Effector memory CD4-positive, alpha-beta T cell (primary cell): ENCODE data around the gene ARHGAP6.

Experiments
- DNase-seq, 3 donors: peaks; one replicate each; pipeline ENCODE4 v3.0.0-alpha.2; 2020
- H3K27ac ChIP-seq: 2 replicates; pipeline ENCODE4 v1.7.0; 2013; ENCODE audit warnings: mild to moderate bottlenecking, low read length, moderate library complexity; ENCODE audit not compliant: insufficient read depth, poor library complexity, severe bottlenecking
- H3K27me3 ChIP-seq: replicated peaks from 2 replicates; pipeline ENCODE4 v1.7.0; 2013; ENCODE audit warnings: mild to moderate bottlenecking, low read length; ENCODE audit not compliant: insufficient read depth, control insufficient read depth, poor library complexity, severe bottlenecking
- H3K36me3 ChIP-seq: 2 replicates; pipeline ENCODE4 v1.7.0; 2013; ENCODE audit warnings: mild to moderate bottlenecking, low read length, moderate library complexity; ENCODE audit not compliant: control insufficient read depth, insufficient read depth
- H3K4me1 ChIP-seq: 2 replicates; pipeline ENCODE4 v1.7.0; 2013; ENCODE audit warnings: low read length, mild to moderate bottlenecking; ENCODE audit not compliant: control insufficient read depth, insufficient read depth, poor library complexity, severe bottlenecking
- H3K4me3 ChIP-seq: 2 replicates; pipeline ENCODE4 v1.7.0; 2013; ENCODE audit warnings: low read length, low read depth, mild to moderate bottlenecking; ENCODE audit not compliant: insufficient read depth, poor library complexity, severe bottlenecking
- H3K9me3 ChIP-seq: 2 replicates; pipeline ENCODE4 v1.7.0; 2013; ENCODE audit warnings: mild to moderate bottlenecking, low read length, moderate library complexity; ENCODE audit not compliant: control insufficient read depth

The ARHGAP6 gene

GRCh38 chrX:11412715-11413623 lies 252.8 kb downstream of the ARHGAP6 start:
- no peaks in the 10 kb centered on the region for H3K9me3 ChIP-seq
- no peaks in the 10 kb centered on the region for H3K4me1 ChIP-seq
- H3K36me3 ChIP-seq = no peaks in the 10 kb centered on the region
- no peaks in the 10 kb centered on the region for H3K27me3 ChIP-seq
- no peak for DNase-seq
- no peak overlapping the region for H3K27ac ChIP-seq
- H3K4me3 ChIP-seq = no peak overlapping the region

GRCh38 chrX:11409957-11410356 lies 255.8 kb downstream of the ARHGAP6 start:
- DNase-seq = no peak
- no peaks in the 10 kb centered on the region for H3K9me3 ChIP-seq
- H3K36me3 ChIP-seq = no peaks in the 10 kb centered on the region
- H3K4me3 ChIP-seq = no peak overlapping the region
- no peak overlapping the region for H3K27ac ChIP-seq
- H3K4me1 ChIP-seq = no peaks in the 10 kb centered on the region
- no peaks in the 10 kb centered on the region for H3K27me3 ChIP-seq

GRCh38 chrX:11408783-11409182 lies 256.9 kb downstream of the ARHGAP6 start:
- Histone ChIP-seq H3K4me3 (no peak overlapping the region), H3K9me3 (no peaks in the 10 kb centered on the region), H3K4me1 (no peaks in the 10 kb centered on the region), H3K36me3 (no peaks in the 10 kb centered on the region), H3K27ac (no peak overlapping the region), H3K27me3 (no peaks in the 10 kb centered on the region)
- no peak for DNase-seq

DNA sequence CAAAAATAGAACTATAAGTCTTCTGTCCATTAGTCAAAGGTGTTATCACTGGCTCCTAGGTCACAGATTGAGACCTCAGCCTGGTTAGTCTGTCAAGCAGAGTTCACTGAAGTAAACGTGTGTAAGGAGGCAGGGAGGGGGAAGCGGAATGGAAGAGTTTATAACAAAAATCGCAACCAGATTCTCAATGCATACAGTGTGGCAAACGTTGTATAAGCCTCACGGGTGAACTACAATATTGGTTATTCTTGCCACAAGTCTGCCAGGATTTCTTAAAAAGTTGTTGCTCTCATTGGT lies 257.7 kb downstream of the ARHGAP6 start:
- Histone ChIP-seq H3K36me3 (no peaks in the 10 kb centered on the region), H3K27me3 (no peaks in the 10 kb centered on the region), H3K9me3 (no peaks in the 10 kb centered on the region), H3K27ac (no peak overlapping the region), H3K4me3 (no peak overlapping the region), H3K4me1 (no peaks in the 10 kb centered on the region)
- no peak for DNase-seq

DNA sequence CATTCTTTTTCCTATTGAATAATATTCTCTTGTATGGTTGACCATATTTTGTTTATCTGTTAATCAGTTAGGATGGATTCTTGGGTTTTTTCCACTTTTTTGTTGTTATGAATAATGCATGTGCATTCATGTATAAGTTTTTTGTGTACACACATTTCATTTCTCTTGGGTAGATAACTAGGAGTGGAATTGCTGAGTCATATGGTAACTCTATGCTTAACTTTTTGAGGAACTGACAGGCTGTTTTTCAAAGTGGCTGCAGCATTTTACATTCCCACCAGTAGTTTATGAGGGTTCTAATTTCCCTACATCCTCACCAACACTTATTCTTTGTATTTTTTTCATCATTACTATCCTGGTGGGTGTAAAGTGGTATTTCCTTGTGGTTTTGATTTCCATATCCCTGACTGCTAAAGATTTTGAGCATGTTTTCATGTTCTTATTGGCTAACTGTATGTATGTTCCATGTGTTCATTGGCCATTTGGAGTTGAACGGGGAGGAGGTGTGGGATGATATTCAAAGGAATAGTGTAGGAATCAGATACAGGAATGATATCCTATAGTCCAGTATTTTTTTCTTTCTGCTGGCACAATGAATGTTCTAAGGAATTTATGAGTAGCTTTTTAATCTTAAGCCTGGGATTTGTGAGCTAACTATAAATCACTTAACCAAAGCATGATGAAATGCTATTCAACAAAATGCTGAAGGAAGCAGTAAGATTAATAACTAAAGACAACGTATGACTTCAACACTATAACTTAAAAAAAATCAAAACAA lies 258.2 kb downstream of the ARHGAP6 start:
- no peaks in the 10 kb centered on the region for H3K36me3 ChIP-seq
- no peak for DNase-seq
- H3K9me3 ChIP-seq = no peaks in the 10 kb centered on the region
- H3K4me3 ChIP-seq = no peak overlapping the region
- no peaks in the 10 kb centered on the region for H3K27me3 ChIP-seq
- H3K27ac ChIP-seq = no peak overlapping the region
- no peaks in the 10 kb centered on the region for H3K4me1 ChIP-seq

DNA sequence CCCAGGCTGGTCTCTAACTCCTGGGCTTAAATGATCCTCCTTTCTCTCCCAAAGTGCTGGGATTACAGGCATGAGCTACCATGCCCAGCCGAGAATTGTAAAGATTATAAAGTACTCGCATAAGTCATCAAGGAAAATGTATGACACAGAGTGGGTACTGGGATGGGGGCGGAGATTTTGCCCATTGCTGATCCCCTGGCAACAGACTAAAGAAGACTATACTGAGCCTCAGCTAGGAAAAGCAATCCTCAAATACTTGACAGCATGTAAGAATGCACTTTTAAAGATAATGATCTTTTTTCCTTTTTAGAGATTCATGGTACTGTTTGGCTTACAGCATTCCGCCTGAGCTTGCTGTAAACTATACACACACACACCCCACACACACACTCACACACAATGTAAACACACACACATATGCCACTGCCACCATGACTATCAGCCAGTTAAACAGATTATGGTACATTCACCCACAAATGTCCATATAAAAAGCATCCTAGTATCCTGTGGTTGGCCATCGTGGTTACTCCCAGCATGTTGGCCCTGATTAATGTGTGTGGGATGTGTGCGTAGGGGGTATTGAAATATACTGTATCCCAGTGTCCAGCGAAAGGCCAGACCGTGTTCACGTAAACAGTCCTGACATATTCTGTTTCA lies 259.5 kb downstream of the ARHGAP6 start:
- H3K27me3 ChIP-seq = no peaks in the 10 kb centered on the region
- H3K4me3 ChIP-seq = no peak overlapping the region
- no peak for DNase-seq
- H3K9me3 ChIP-seq = no peaks in the 10 kb centered on the region
- no peaks in the 10 kb centered on the region for H3K4me1 ChIP-seq
- H3K27ac ChIP-seq = no peak overlapping the region
- H3K36me3 ChIP-seq = no peaks in the 10 kb centered on the region

DNA sequence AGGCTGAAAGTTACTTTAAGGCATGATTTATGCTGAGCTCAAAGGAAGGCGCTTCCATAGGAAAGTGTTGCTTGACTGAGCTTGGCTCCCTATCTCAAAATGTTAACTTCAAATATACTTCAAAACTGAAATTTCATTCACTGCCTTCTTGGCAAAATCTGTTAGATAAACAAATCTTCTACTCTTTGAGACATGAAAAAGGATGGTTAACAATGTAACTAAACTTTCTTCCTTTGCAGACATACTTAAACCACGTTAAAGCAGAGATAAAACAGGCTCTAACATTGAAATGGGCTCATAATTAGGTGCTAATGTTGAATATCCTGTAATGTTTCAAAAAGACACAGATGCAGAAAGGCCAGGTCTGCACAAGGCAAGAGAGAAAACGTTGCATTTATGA lies 262.1 kb downstream of the ARHGAP6 start:
- no peaks in the 10 kb centered on the region for H3K9me3 ChIP-seq
- DNase-seq = no peak
- no peaks in the 10 kb centered on the region for H3K27me3 ChIP-seq
- no peak overlapping the region for H3K4me3 ChIP-seq
- no peak overlapping the region for H3K27ac ChIP-seq
- no peaks in the 10 kb centered on the region for H3K36me3 ChIP-seq
- H3K4me1 ChIP-seq = no peaks in the 10 kb centered on the region

DNA sequence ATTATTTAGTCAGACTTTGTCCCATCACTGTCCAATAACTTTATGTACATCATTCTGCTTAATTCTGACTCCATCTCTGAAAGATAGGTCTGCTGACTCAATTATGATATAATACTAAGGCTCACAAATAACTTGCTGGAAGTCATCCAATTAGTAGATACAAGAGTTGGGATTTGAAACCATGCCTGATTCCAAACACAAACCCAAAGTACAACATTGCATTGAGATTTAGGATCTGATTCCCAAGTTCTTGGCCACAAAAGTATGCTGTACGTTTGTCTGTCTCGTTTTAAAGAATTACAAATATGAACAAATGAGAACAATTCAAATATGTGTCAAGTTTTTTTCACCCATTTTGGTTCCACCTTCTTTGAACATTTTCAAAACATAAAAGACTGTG lies 263.8 kb downstream of the ARHGAP6 start:
- H3K4me1 ChIP-seq = no peaks in the 10 kb centered on the region
- no peaks in the 10 kb centered on the region for H3K27me3 ChIP-seq
- no peaks in the 10 kb centered on the region for H3K9me3 ChIP-seq
- no peak overlapping the region for H3K27ac ChIP-seq
- no peak overlapping the region for H3K4me3 ChIP-seq
- H3K36me3 ChIP-seq = no peaks in the 10 kb centered on the region
- no peak for DNase-seq

- no peak overlapping the region for H3K27ac ChIP-seq
- no peak overlapping the region for H3K4me3 ChIP-seq
- no peaks in the 10 kb centered on the region for H3K4me1 ChIP-seq
- H3K9me3 ChIP-seq = no peaks in the 10 kb centered on the region
- no peaks in the 10 kb centered on the region for H3K36me3 ChIP-seq
- no peaks in the 10 kb centered on the region for H3K27me3 ChIP-seq
- DNase-seq = no peak
These were observed 266.1 kb downstream of the ARHGAP6 start for GRCh38 chrX:11399489-11400094.
